GM19240 (cell line): ENCODE measurements around the gene CRISPLD2.

Experiments used
- DNase-seq: peaks from one replicate; pipeline ENCODE4 v3.0.0; 2011; ENCODE audit warnings: low spot score; ENCODE audit not compliant: insufficient read length

The CRISPLD2 gene

GRCh38 chr16:84819644-84820304 is at the start of gene CRISPLD2:
TSS of gene CRISPLD2 (plus strand) at chr16:84819985. CDS start at chr16:84838496, 18,511 bp downstream.
- DNase-seq, result peak; percentile 59

- DNase-seq, result no peak
These were observed 46.5 kb upstream of the CRISPLD2 start for GRCh38 chr16:84773312-84773711.

GRCh38 chr16:84774810-84775209 is 45.0 kb upstream of the CRISPLD2 start:
- no peak for DNase-seq

- no peak for DNase-seq
These were observed 44.4 kb upstream of the CRISPLD2 start for GRCh38 chr16:84775262-84775810.

- no peak for DNase-seq
These were observed 42.4 kb upstream of the CRISPLD2 start for GRCh38 chr16:84777435-84777834.

- no peak for DNase-seq
These were observed 41.1 kb upstream of the CRISPLD2 start for GRCh38 chr16:84778720-84779119.

- no peak for DNase-seq
These were observed 39.7 kb upstream of the CRISPLD2 start for GRCh38 chr16:84780063-84780462.

- DNase-seq, result no peak
These were observed 39.0 kb upstream of the CRISPLD2 start for GRCh38 chr16:84780544-84781376.

GRCh38 chr16:84782846-84783245 is 36.9 kb upstream of the CRISPLD2 start:
- no peak for DNase-seq

- no peak for DNase-seq
These were observed 33.8 kb upstream of the CRISPLD2 start for GRCh38 chr16:84785843-84786581.

- no peak for DNase-seq
These were observed 33.1 kb upstream of the CRISPLD2 start for GRCh38 chr16:84786605-84787262.

- no peak for DNase-seq
These were observed 32.5 kb upstream of the CRISPLD2 start for GRCh38 chr16:84787263-84787622.

- DNase-seq, result no peak
These were observed 30.8 kb upstream of the CRISPLD2 start for GRCh38 chr16:84788920-84789391.

GRCh38 chr16:84789431-84789830 is 30.4 kb upstream of the CRISPLD2 start:
- DNase-seq, result no peak

- no peak for DNase-seq
These were observed 29.5 kb upstream of the CRISPLD2 start for GRCh38 chr16:84790301-84790700.

- no peak for DNase-seq
These were observed 28.7 kb upstream of the CRISPLD2 start for GRCh38 chr16:84791088-84791487.

GRCh38 chr16:84791501-84791900 is 28.3 kb upstream of the CRISPLD2 start:
- DNase-seq, result no peak

- no peak for DNase-seq
These were observed 25.6 kb upstream of the CRISPLD2 start for GRCh38 chr16:84794186-84794585.

- no peak for DNase-seq
These were observed 25.2 kb upstream of the CRISPLD2 start for GRCh38 chr16:84794626-84795025.

GRCh38 chr16:84795329-84796053 is 24.3 kb upstream of the CRISPLD2 start:
- DNase-seq, result no peak
